Tibial nerve (tissue), 4 donors: ENCODE data around the gene RNASE1.

Experiments
- EP300 ChIP-seq, 2 donors: sonication (generic); formaldehyde crosslinking; IDR thresholded peaks; one replicate each; pipeline ENCODE4 v1.6.1; 2017; ENCODE audit warnings: antibody characterized with exemption in 2 of 2, mild to moderate bottlenecking in 1 of 2
- TF ChIP-seq, protein P1 (sequence below), 5 experiments: fragments of 200-600 bp in 3 of 5; fragments of 450-650 bp in 2 of 5; sonication (generic) in 3 of 5; IDR thresholded peaks; one replicate each; pipeline ENCODE4 v1.5.1; 2016 to 2019; ENCODE audit warnings: antibody characterized with exemption in 5 of 5, mild to moderate bottlenecking in 3 of 5, moderate library complexity in 2 of 5

DNA sequence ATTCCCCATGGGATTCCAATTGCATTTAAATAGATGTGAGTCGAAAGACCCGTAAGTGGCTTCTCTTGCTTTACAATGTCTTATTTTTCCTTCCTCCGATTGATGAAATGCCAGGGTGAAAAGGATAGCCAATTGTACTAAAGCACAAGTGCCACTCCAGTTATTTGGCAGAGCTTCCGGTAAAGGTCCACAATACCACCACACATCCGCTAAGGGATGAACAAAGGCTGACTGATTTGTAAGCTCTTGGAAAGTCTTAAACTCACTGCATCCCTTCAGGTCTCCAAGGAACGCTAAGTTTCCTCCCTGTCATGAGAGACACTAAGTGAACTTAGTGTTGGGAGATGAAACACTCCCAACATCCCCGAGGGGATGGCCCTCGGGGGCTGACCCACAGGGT, 21.2 kb upstream of the RNASE1 start:
- TF ChIP-seq, protein P1, sequence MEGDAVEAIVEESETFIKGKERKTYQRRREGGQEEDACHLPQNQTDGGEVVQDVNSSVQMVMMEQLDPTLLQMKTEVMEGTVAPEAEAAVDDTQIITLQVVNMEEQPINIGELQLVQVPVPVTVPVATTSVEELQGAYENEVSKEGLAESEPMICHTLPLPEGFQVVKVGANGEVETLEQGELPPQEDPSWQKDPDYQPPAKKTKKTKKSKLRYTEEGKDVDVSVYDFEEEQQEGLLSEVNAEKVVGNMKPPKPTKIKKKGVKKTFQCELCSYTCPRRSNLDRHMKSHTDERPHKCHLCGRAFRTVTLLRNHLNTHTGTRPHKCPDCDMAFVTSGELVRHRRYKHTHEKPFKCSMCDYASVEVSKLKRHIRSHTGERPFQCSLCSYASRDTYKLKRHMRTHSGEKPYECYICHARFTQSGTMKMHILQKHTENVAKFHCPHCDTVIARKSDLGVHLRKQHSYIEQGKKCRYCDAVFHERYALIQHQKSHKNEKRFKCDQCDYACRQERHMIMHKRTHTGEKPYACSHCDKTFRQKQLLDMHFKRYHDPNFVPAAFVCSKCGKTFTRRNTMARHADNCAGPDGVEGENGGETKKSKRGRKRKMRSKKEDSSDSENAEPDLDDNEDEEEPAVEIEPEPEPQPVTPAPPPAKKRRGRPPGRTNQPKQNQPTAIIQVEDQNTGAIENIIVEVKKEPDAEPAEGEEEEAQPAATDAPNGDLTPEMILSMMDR (IDR thresholded peaks at IDR 0.05), result no peak
- no peak for TF ChIP-seq EP300 (IDR thresholded peaks at IDR 0.05)
